IPS DF 19.7 (cell line): Measurements from ENCODE around the gene CNN3.
A peak's percentile ranks its signal among the peaks of the same experiment; 100 is the strongest.

Experiments used
- DNase-seq: peaks from one replicate; pipeline ENCODE4 v3.0.0-alpha.2; 2013; ENCODE audit warnings: low read depth, low spot score

The CNN3 gene

GRCh38 chr1:94856004-94856403 lies 70.9 kb downstream of the CNN3 start:
- no peak for DNase-seq

- no peak for DNase-seq
These were observed 71.6 kb downstream of the CNN3 start for GRCh38 chr1:94855307-94855700.

GRCh38 chr1:94854458-94855306 lies 72.2 kb downstream of the CNN3 start:
- peak; percentile 74 for DNase-seq

- DNase-seq: no peak
These were observed 74.1 kb downstream of the CNN3 start for GRCh38 chr1:94852788-94853187.

GRCh38 chr1:94851571-94851970 lies 75.3 kb downstream of the CNN3 start:
- DNase-seq: no peak
